Measurements from ENCODE around the gene BPIFB4. TPM values are rescaled to one million over a fixed set of nuclear protein-coding genes. Genes with fewer than 3 reads are reported as not detected.

The BPIFB4 gene
- total and polyA plus RNA-seq, 2 experiments from 2014 or later = not detected

- H3K9me3 Mint-ChIP-seq = no peaks in the 10 kb centered on the region
- H3K27me3 Mint-ChIP-seq (ENCODE audit: insufficient read depth, low read depth, poor library complexity) = peaks cover 8% of the 10 kb centered on the region
- Histone ChIP-seq H3K4me3 (no peak overlapping the region), H3K9me2 (ENCODE audit: insufficient read depth) (no peaks in the 10 kb centered on the region), H3K4me2 (no peak overlapping the region), H3K27me3 (ENCODE audit: insufficient read depth) (no peaks in the 10 kb centered on the region), H3K4me1 (ENCODE audit: insufficient read depth) (no peaks in the 10 kb centered on the region), H2AFZ (no peak overlapping the region), H3K27ac (ENCODE audit: low read depth) (no peak overlapping the region), H3K36me3 (ENCODE audit: insufficient read depth) (no peaks in the 10 kb centered on the region), H3K79me2 (replicated peaks; ENCODE audit: insufficient read depth) (no peaks in the 10 kb centered on the region), H3F3A (replicated peaks; ENCODE audit: low read depth) (no peaks in the 10 kb centered on the region), H4K20me1 (replicated peaks; ENCODE audit: insufficient read depth) (no peaks in the 10 kb centered on the region)
- ATAC-seq (no peak), DNase-seq (ENCODE audit: low spot score) (no peak)
- no peaks in the 10 kb centered on the region for H3K4me1 Mint-ChIP-seq
- no peak overlapping the region for H3K27ac Mint-ChIP-seq
- H3K4me3 Mint-ChIP-seq = no peak overlapping the region
- H3K36me3 Mint-ChIP-seq (ENCODE audit: low read depth) = no peaks in the 10 kb centered on the region
- TF ChIP-seq ETS1 (IDR thresholded peaks at IDR 0.05) = no peak
- no peak for TF ChIP-seq ZNF331 (CRISPR knock-in tag; IDR thresholded peaks at IDR 0.05; ENCODE audit: low read depth)
- TF ChIP-seq POLR2AphosphoS5 (IDR thresholded peaks at IDR 0.05; ENCODE audit: low read depth) = no peak
- no peak for TF ChIP-seq EZH2 (IDR thresholded peaks at IDR 0.05; ENCODE audit: low read depth, unreplicated experiment)
- no peak for TF ChIP-seq JUNB (IDR thresholded peaks at IDR 0.05; ENCODE audit: unreplicated experiment)
- TF ChIP-seq STAT1 (IDR thresholded peaks at IDR 0.05; ENCODE audit: unreplicated experiment) = no peak
- no peak for TF ChIP-seq REST (IDR thresholded peaks at IDR 0.05; ENCODE audit: unreplicated experiment)
- no peak for TF ChIP-seq ZNF462 (CRISPR knock-in tag; IDR thresholded peaks at IDR 0.05)
- TF ChIP-seq EZH2phosphoT487 (IDR thresholded peaks at IDR 0.05; ENCODE audit: unreplicated experiment) = no peak
- no peak for TF ChIP-seq ZNF114 (CRISPR knock-in tag; IDR thresholded peaks at IDR 0.05)
- TF ChIP-seq NANOG (IDR thresholded peaks at IDR 0.05; ENCODE audit: borderline replicate concordance) = no peak
- no peak for TF ChIP-seq CTCF (conservative IDR thresholded peaks at IDR 0.05; ENCODE audit: low read depth in 2 of 2)
- TF ChIP-seq CREB1 (CRISPR knock-in tag; IDR thresholded peaks at IDR 0.05; ENCODE audit: low read depth) = no peak
These were observed 15.8 kb downstream of the BPIFB4 start for GRCh38 chr20:33095249-33095648.

Measured in GM23338 (cell line).